GM19397 (cell line): ENCODE results near the gene RUNX1.

Source experiments
- ATAC-seq: cut with Tn5 transposase; IDR thresholded peaks from one replicate; pipeline ENCODE4 v1.9.1; 2021; ENCODE audit warnings: mild to moderate bottlenecking, moderate library complexity; ENCODE audit not compliant: unreplicated experiment

The RUNX1 gene

DNA sequence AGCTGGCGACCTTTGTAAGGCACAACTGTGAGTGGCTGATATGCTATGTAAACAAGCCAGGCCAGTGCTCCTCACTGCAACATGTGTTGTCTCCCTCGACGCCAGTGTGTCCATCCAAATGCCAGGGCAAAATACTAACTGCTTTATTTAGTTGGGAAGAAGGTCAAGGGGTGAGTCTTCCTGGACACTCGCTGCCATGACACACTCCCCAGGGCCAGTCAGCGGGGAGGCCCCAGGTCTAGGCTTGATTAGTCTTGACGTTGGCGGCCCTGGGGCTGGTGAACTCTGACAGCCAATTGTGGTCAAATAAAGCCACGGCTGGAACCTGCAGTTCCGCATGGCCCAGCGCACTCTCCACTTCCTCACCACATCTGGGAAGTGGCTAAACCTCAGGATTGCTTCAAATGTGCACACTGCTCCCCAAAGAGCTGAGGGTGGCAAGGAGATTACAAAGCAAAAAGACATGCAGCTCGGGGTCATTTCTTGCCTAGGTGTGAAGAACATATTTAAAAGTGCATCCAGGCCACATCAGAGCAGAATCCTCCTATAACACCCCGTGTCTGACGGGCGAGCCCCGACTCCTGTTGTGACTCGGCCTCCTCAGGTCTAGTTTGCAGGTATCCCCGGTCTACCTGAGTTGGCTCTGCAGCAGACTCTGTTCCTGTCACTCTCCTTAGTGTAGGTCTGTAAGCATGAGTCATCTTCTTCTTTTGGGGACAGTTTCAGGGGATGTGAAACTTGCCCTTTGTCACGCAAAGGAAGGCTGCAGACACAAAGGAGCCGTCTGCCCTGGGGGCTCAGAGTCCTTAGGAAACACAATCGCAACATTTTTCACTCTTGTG lies 183.5 kb downstream of the RUNX1 start:
- ATAC-seq = peak; percentile 83

DNA sequence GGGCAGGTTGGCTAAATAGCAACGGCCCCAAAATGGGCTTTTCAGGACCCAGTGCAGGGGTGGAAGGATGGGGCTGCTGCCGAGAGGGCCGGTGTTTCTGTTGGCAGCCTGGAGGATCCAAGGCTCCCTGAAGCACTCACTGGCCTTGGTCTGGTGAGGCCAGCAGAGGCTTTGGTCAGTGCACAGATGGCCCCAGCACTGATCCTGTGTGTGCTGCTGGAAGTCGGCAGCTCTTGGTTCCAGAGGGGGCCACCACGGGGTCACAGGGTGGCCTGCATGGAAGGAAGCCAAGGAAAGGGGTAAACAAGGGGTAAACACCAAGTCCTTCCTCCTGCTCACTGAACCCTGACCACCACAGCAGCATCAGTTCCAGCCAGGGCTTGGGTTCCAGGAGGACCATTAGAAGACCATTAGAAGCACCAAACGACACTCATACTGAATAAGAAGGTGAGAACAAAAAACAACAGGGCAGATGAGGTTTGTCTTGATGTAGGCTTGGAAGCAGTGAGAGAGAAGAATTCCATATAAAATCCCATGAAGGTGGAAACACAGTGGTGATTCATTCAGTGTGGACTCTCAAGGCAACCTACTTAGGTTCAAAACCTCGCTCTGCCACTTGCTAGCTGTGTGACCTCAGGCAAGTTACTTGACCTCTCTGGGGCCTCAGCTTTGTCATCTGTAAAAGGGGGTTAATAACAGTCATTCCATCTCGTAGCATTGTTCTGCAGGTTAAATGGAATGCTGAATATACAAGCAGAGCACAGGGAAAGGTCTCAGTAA lies 184.5 kb downstream of the RUNX1 start:
- no peak for ATAC-seq

DNA sequence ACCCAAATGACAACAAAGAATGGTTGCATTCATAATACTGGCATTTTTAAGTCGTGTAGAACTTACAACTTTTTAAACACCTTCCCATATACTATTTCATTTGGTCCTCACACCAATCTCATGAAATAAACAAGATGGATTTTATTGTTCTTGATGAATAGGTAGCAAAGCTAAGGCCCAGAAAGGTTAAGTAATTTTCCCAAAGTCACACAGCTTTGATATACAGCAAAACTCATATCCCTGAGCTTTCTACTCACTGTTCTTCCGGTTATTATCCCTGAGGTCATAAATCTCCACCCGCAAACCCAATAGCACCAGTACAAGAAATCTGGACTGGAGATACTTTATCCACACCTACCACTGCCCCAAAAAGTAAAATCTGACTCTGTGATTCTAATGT lies 186.2 kb downstream of the RUNX1 start:
- no peak for ATAC-seq

DNA sequence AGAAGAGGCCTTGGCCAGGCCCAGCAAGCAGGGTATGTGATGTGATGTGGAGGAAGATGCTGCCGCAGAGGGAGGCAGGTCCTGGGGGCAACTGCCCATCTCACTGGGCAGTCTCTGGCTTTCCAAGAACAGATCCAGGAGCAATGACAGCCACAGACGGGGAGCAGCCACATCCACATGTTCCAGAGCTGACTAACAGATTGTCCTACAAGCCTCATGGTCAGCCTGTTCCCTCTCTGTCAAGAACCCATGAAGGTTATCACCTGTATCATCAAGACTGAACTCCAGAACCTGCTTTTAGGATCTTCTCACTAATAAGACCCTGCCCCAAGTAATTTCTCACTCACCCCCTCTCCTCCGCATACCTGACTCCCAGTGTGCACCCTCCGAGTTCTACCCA lies 187.8 kb downstream of the RUNX1 start:
- no peak for ATAC-seq

DNA sequence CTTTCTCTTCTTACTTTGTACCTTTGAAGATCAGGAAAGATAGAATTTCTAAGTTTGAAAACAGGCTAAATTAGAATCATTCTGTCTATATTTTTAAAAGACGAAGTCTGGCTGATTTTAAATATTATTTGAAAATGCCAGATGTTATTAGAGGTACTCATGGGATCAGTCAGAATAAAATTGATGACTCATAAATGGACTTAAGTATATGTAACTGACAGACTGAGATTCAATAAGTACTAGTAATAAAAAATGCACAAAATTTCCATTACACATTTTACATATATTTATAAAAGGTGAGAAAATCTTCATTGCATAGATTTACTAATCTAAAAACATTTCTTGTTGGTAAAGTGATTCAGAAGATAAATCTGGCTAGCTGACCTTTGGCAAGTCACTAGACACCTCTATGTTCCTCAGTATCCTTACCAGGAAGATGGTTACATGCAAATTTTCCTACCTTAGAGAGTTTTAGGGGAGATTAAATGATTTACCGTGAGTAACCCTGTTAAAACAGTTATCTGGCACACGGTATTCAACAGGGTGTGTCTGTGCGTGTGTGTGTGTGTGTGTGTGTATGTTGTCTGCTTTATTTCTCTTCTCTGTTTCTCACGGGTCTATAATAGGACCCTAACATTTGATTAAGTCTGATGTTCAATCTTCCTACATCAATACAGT lies 189.0 kb downstream of the RUNX1 start:
- no peak for ATAC-seq

DNA sequence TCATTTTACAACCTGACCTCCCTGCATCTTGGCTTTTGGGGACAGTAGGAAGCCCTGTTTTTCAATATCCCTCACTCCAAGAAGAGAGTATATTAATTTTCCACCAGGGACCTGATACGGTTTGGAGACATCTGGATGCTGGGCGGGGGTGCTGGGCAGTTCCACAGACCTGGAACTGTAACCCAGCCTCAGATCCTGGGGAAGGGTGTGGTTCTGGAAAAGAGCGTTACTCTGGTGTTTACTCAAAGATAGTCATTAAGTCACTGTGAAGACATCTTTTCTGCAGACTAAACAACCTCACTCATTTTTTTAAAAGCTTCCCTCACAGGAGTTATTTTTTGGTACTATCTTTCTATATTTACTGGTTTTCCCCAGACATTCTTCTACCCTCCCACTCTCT lies 190.5 kb downstream of the RUNX1 start:
- ATAC-seq = no peak

DNA sequence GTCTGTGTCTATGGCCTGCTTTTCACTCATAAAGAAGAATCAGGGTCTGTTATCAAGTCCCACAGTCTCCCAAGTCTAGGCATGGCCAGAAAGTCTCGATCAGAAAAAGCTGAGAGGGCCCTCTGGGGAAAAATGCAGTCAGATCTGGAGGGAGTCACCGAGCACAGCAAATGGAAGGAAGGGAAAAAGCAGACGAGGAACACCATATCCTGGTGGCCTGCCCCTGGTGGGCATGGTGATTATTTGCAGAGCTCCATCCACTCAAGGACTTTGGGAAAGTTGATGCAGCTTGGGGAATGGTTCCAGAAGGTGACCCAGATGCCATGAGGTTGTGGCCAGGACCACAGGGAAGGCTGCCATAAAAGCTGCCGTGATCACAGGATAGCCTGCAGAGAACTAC lies 191.2 kb downstream of the RUNX1 start:
- ATAC-seq = no peak

DNA sequence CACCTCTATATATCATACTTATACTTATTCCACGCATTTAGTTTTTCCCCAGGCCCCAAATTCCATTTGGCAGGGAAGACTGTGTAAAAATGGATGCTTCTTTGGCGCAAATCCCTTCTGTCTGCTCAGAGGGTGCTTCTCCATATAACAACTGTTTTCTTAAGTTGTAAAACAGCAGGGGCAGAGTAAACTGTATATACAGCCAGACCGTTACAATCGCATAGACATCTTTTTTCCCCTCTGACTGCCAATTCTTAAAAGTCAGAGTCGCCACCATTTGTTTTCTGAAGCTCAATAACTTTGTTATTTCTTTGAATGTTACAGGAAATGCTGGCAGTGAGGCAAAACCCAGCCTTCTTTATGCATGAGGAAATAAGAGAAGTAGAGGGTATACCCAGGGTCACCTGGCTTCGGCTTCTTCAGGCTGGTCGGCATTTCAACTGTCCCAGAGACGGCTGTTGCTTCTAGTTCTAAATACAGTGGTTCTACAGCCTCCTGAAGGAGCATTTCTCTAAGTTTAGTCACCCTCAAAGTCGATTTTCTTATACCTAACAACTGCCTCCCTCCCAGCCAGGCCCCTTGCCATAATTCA lies 191.9 kb downstream of the RUNX1 start:
- no peak for ATAC-seq

DNA sequence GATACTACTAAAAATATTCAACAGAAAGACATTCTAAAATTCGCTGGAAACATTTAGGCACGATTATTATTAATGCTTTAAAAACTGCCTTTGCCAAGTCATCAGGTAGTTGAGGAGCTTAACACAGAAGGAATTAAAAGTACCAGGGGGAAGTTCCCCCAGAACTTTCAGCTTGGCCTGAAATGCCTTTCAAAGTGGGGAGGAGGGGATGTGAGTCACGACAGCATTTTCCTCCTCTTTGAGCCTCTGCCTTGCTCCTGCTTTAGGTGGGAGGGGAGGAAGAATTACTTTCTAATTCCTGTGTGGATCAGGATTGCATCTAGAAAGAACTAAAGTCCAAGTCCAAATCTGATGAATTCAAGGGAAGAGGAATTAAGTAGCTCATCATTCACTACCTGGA lies 196.7 kb downstream of the RUNX1 start:
- no peak for ATAC-seq

DNA sequence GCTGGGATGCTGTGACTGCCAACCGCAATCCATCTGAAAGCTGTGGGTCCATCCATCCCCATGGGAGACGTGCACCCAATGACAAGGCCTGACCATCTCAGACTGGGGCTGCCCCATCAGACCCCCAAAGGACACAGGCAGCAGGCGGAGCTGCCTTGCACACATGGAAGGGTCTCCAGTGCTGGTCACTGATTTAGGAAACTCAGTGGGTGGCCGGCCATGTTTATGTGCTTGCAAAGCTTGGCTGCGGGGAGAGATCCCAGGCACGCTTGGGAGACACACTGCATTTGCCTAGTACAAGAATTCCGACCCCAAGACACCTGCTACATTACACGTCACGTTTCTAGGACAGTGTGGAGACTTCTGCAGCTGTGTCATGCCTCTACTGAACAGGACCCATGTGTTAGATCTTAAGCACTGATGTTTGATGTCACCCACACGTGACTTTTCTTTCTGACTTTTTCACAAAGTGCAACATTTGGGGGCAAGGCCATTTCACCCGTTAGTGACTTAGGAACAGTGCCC lies 198.9 kb downstream of the RUNX1 start:
- no peak for ATAC-seq

DNA sequence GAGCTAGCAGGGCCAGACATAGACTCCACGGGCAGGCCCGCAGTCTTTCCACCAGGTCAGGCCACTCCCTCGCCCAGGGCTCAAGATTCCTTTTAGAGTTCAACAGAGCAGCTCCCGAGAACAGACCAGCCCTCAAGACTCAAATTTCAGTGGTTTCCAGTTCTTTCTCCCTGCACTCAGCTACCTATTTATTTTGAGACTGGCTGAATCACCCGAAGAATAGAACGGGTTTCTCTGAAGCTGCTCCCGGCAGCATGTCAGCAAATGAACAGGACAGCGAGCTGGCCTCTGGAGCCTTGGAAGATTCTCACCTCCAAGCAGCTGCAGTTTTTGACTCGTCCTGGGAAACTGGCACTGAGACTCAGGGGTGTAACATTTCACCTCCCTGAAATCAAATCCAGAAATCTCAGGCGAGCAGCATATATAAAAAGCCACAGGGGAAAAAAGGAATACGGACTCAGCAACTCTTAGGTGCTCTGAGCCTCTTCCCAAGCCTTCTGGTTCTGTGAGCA lies 202.4 kb downstream of the RUNX1 start:
- ATAC-seq = no peak

DNA sequence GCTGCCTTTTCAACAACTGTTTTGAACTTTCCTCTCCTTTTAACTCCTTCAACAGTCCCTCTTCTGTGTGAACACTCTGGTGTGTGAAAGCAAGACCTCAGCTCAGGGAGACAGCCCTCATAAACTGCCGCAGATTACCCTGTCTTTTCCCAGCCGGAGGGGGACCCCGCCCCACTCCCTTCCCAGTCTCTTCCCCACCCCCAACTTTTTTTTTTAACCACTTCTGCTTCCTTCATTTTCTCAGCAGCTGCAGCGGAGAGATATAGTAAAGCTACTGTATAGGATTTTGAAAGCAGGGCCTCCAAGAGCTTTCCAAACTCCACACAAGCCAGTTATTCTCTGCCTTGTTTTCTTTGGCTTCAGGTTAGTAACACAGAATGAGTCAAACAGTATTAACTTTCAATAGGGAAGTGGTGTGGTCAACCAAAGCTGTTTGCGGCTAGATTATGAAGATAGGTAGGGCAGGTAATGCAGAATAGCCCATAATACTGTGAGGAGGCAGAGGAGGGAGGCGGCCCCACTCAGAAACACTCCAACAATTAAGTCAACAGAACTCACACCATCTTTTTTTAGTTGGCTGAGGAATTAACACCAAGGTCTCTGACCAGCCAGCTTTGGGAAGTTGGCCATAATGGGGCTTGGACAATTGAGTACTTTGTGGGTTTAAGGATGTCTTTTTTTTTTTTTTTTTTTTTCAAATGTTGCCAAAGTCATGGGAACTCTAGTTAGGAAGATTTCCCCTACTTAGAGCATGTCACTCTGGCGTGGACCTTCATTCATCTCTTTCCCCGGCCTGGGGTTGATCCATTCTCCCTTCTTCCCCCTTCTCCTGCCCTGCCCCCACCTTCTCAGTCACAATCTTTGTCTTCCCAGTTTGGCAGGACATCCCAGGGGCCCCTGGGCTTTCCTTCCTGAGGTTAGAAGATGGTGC lies 203.3 kb downstream of the RUNX1 start:
- ATAC-seq = peak; percentile 84

DNA sequence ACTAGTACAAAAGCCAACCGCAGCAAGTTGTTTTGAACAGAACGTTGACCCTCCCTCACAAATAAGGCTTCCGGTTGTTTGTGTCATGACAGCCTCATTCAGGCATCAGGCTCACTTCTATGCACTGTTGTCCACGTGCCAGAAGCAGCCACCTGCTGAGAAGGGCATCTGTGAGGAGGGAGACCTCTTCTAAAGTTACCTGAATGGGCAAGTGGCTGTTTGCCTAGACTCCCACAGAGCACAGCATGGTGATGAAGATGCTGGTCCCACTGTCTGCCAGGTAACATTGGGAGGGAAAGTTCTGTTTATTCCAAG lies 204.2 kb downstream of the RUNX1 start:
- ATAC-seq = no peak

DNA sequence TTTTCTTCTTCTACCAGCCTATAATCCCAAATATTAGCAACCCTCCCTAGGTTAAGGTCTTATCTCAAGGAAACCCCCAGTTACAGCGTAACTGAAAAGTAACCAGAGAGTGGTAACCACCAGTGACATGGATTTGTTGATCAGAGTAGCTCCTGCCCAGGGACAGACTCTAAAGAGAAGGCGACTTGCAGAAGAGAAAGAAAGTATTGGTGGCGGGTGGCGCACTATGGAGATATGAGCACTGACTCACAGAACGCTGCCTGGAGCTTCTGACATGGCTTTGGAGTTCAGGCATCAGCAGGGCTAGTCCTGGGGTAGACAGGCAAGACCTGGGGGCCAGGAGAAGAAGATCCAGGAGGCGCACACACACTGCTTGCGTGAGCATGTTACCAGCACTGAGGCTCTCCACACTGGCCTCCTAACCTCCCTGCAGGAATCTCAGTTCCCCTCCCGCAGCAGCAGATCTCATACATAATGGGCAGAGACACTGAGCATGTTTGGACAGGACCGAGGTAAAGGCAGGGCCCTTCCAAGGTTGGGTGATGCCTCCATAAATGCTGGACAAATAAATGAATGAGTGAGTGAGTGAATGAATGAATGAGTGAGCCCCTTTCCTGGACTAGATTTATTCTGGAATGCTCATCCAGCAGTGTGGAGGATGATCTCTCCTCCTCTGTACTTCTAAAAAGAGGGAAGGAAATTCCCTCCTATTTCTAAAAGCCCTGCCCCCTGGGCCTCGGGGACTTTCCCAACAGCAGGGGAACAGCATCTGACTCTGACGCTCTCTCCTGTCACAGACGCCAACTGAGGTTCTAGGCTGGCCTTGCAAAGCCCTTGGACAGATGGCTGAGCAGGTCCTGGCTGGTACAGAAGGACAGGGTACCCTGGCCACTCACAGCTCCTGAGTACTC lies 204.8 kb downstream of the RUNX1 start:
- ATAC-seq = no peak

DNA sequence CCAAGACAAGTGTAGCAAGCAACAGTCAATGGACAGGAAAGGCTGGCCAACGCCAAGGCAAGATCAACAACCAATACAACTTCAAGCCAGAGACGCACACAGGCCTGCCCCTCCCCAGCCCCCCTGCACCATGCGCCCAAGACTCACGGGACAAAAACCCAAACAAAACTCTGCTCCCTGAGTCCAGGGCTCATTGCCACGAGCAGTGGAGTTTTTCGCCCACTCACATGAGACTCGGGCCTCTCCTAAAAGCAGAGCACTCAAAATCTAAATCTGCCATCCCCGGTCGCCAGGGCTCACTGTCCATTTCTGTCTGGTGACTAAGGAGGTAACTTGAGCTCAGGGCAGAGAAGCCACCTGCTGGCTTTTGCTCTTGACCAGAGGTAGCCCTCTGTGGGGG lies 205.5 kb downstream of the RUNX1 start:
- no peak for ATAC-seq

DNA sequence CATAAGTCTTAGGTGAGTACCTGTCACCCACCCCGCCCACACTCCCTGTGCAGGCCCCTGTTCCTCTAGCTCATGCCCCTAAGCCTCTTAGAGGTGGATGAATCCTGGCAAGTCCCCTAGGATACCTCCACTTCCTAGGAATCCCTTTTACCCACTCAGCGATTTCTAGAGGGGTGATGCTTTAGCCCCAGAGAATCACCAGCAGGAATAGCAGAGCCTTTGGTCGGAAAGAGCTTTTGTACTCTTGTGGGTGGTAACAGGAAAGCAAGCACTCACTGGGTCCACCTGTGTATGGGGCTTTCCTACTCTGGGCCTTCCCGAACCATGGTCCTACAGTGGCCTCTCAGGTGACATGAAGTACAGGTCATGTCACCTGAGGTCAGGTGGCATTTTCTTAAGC lies 207.9 kb downstream of the RUNX1 start:
- ATAC-seq = no peak

DNA sequence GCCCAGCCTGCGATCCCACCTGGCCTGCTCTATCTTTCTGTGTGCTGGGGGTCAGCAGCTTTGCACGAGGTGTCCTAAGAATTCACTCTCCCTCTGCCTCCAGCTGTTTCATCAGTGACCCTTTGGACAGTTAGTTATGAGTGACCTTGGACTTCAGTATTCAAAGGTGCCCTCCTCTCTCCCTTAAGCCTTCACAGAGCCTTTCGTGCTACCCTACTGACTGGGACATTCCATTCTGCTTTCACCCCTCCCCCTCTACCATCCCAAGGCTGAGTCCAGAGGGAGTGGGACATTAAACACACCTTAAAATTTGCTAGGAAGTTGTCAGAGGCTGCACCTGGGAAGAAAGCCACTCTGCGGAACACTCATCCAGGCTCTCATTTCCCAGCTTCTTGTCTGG lies 208.4 kb downstream of the RUNX1 start:
- no peak for ATAC-seq

DNA sequence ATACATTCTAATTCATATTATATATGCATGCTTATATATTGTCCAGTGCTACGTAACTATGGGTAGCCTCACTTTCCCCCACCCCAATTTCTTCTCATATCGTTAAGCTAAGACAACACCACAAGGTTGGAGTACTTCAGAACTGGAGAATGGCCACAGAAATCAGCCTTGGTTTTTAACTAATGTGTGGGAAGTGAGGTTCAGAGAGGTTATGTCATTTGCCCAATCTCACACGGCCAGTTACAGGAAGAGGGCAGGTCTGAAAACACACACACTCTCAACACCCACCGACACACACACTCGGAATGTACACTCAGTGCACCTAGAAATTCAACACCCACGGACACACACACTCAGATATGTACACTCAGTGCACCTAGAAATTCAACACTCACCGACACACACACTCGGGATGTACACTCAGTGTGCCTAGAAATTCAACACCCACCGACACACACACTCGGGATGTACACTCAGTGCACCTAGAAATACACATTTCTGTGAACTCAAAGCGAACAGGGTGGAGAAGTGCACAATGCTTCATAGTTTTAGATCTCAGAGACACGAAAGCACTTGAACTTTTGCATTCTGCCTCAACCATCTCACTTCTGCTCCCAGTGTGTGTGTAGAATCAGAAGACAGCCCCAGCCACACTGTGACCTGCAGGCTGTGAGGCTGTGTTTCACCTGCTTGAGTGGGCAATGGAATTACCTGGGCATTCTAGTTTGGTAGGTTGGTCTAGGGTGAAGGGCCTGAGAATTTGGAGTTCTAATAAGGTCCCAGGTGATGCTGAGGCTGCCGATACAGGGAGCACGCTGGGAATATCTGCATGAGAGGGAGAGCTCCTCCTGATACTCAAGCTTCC lies 209.9 kb downstream of the RUNX1 start:
- no peak for ATAC-seq
